Astrocyte of the spinal cord (primary cell): ENCODE measurements around the gene SMG6.

Experiments
- DNase-seq: peaks from one replicate; pipeline ENCODE4 v3.0.0; 2011; ENCODE audit warnings: low read depth, low spot score
- H3K4me3 ChIP-seq: 2 replicates; pipeline ENCODE4 v1.5.1; 2011; ENCODE audit warnings: low read depth, mild to moderate bottlenecking, low read length, moderate library complexity
- CTCF ChIP-seq: IDR thresholded peaks from 2 replicates; pipeline ENCODE4 v1.5.1; 2012; ENCODE audit warnings: low read depth, mild to moderate bottlenecking, low read length, inconsistent platforms
- in situ Hi-C: cut with HindIII; loops from 2 replicates; pipeline ENCODE4 v1.10.0; 2017; ENCODE audit warnings: low sequenced_read_pairs

The SMG6 gene

DNA sequence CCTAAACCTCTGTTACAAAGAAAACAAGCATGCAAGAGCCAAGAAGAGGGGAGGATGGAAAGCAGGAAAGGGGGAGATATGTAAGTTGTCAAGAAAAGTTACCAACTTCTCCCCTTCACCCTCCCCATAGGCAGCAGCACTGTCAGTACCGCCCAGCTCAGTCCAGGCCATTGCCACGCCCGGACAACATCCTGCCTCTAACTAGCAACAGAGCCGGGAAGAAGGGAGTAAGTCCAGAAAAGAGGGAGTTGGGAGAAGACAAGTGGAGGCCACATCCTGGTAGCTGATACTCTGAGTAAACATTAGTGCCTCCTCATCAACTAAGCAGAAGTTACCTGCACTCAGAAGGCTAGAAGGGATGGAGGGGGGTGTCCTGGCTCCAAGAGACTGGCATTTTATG lies 113.6 kb downstream of the SMG6 start:
- no peak for TF ChIP-seq CTCF
- DNase-seq, result no peak
- in situ Hi-C loops, result no loop called here
- H3K4me3 ChIP-seq, result no peak overlapping the region

- DNase-seq, result no peak
- H3K4me3 ChIP-seq, result no peak overlapping the region
- no peak for TF ChIP-seq CTCF
- in situ Hi-C loops, result no loop called here
These were observed 114.5 kb downstream of the SMG6 start for GRCh38 chr17:2188971-2189630.

DNA sequence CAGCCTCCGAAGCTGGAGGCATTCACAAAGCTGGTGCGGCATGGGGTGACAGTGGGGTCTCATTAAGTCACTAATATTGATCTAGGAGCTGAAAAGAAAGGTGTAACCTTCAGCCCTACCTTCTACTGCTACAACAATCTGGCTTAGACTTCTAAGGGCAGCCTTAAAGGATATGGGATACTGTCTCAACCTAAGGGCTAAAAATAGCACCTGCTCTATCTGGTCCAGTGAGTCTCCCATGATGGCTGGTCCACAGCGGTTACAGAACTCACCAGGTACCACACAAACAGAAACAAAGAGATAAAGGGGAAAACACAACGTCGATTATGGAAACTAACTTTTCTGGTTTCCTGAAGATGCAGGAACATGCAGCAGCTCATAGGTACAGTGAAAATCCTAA lies 115.8 kb downstream of the SMG6 start:
- DNase-seq, result no peak
- TF ChIP-seq CTCF, result no peak
- in situ Hi-C loops, result no loop called here
- no peak overlapping the region for H3K4me3 ChIP-seq

DNA sequence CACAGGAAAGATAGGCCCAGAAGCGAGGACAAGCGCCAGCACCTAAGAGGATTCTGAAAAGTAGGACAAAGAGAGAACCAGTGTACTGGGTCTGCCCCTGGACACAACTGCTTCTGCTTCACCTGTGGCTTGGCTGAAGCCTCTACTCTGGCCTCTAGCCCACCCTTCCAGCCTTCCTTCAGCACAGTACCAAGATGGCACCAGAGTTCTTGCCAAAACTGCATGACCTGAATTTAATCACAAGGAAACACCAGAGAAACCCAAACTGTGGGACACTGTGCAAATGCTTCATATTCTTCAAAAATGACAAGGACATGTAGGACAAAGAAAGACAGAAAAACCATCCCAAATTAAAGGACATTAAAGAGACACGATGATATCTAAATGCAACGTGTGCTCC lies 116.6 kb downstream of the SMG6 start:
- in situ Hi-C loops, result no loop called here
- no peak for DNase-seq
- no peak overlapping the region for H3K4me3 ChIP-seq
- TF ChIP-seq CTCF, result no peak

DNA sequence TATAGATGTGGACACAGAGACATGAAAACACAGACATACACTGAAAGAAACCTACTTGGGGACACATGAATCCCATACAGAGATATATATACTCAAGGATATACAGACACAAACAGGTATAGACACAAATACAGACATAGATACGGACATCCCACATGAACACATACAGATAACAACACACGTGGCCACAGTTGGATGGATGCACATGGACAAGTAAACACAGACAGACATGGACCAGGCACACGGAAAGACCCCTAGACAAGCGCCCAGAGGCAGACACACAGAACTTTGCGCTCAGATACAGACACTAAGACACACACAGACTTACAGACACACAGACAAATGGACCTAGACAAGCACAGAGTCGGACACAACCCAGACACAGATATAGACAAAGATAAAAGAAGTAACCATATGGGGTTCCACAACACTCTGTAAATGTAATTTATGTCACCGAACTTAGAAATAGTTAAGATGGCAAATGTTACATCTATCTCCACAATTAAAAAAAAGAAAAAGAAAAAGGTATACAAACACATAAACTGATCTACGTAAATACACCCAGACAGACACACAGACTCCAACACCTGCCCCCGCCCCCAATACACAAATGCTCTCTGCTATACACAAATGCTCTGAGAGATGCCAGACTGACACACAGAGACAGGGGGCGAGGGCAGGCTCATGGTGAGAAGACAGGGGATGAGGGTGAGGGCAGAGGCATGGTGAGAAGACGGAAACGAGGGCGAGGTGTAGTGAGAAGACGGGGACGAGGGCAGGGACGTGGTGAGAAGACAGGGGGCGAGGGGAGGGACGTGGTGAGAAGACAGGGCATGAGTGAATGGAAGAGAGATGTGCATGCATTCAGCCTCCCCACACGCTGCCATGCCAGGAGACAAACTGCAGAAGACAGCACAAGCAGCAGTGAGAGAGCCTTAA lies 118.3 kb downstream of the SMG6 start:
- in situ Hi-C loops, result no loop called here
- DNase-seq, result no peak
- no peak for TF ChIP-seq CTCF
- H3K4me3 ChIP-seq, result no peak overlapping the region

GRCh38 chr17:2183346-2183745 lies 120.2 kb downstream of the SMG6 start:
- in situ Hi-C loops, result no loop called here
- H3K4me3 ChIP-seq, result no peak overlapping the region
- no peak for DNase-seq
- TF ChIP-seq CTCF, result no peak
